HepG2 (cell line): Measurements from ENCODE around the gene KLHDC2. TPM values are rescaled to one million over a fixed set of nuclear protein-coding genes. Genes with fewer than 3 reads are reported as not detected.

Source experiments
- ATF6 ChIP-seq: sonication (generic); formaldehyde crosslinking; conservative IDR thresholded peaks from 2 replicates; pipeline ENCODE4 v1.4.0; 2020; ENCODE audit warnings: missing genetic modification reagents
- HHEX ChIP-seq: IDR thresholded peaks from 2 replicates; pipeline ENCODE4 v1.6.1; 2016; ENCODE audit warnings: control low read depth
- KIAA2018 ChIP-seq: sonication (generic); formaldehyde crosslinking; IDR thresholded peaks from 2 replicates; pipeline ENCODE4 v1.5.0; 2020; ENCODE audit warnings: mild to moderate bottlenecking, missing genetic modification reagents, borderline replicate concordance
- MXD4 ChIP-seq: IDR thresholded peaks from 2 replicates; pipeline ENCODE4 v1.6.1; 2016; ENCODE audit warnings: mild to moderate bottlenecking, missing biosample characterization, missing genetic modification reagents
- SIN3B ChIP-seq: fragments of 150-350 bp; IDR thresholded peaks from 2 replicates; pipeline ENCODE4 v1.6.1; 2014; ENCODE audit warnings: low read length
- TIGD3 ChIP-seq: sonication (generic); formaldehyde crosslinking; IDR thresholded peaks from 2 replicates; pipeline ENCODE4 v1.5.1; 2020; ENCODE audit warnings: mild to moderate bottlenecking, missing genetic modification reagents, borderline replicate concordance
- YY1 ChIP-seq: IDR thresholded peaks from 2 replicates; pipeline ENCODE4 v1.6.1; 2011; ENCODE audit warnings: low read length, low read depth, moderate library complexity, mild to moderate bottlenecking; ENCODE audit not compliant: insufficient read depth, insufficient replicate concordance
- ZBTB3 ChIP-seq: sonication (generic); formaldehyde crosslinking; IDR thresholded peaks from 2 replicates; pipeline ENCODE4 v1.4.0; 2020; ENCODE audit warnings: low read depth, mild to moderate bottlenecking, moderate library complexity, missing genetic modification reagents, borderline replicate concordance
- ZBTB8A ChIP-seq: sonication (generic); formaldehyde crosslinking; IDR thresholded peaks from 2 replicates; pipeline ENCODE4 v1.4.0; 2020; ENCODE audit warnings: mild to moderate bottlenecking, low read depth, missing genetic modification reagents, borderline replicate concordance
- ZNF12 ChIP-seq: sonication (generic); formaldehyde crosslinking; IDR thresholded peaks from 2 replicates; pipeline ENCODE4 v1.5.0; 2020; ENCODE audit warnings: missing genetic modification reagents
- ZNF569 ChIP-seq: sonication (generic); formaldehyde crosslinking; IDR thresholded peaks from 2 replicates; pipeline ENCODE4 v1.5.0; 2020; ENCODE audit warnings: mild to moderate bottlenecking, missing genetic modification reagents, moderate library complexity, borderline replicate concordance
- ZNF749 ChIP-seq: sonication (generic); formaldehyde crosslinking; IDR thresholded peaks from 2 replicates; pipeline ENCODE4 v1.8.0; 2022; ENCODE audit warnings: mild to moderate bottlenecking, missing genetic modification reagents, moderate library complexity, borderline replicate concordance
- ZNF766 ChIP-seq: sonication (generic); formaldehyde crosslinking; IDR thresholded peaks from 2 replicates; pipeline ENCODE4 v1.5.0; 2020; ENCODE audit warnings: missing genetic modification reagents, borderline replicate concordance
- ZNF850 ChIP-seq: sonication (generic); formaldehyde crosslinking; conservative IDR thresholded peaks from 2 replicates; pipeline ENCODE4 v1.9.0; 2021; ENCODE audit warnings: mild to moderate bottlenecking, missing genetic modification reagents
- ZSCAN12 ChIP-seq: sonication (generic); formaldehyde crosslinking; IDR thresholded peaks from 2 replicates; pipeline ENCODE4 v1.9.0; 2021; ENCODE audit warnings: mild to moderate bottlenecking, missing genetic modification reagents
- ZSCAN31 ChIP-seq: sonication (generic); formaldehyde crosslinking; IDR thresholded peaks from 2 replicates; pipeline ENCODE4 v1.5.0; 2020; ENCODE audit warnings: low read depth, mild to moderate bottlenecking, missing genetic modification reagents
- polyA plus RNA-seq, 8 experiments: library from polyadenylated mRNA; depleted of rRNA in 3 of 8; stranded (reverse) in 7 of 8; unstranded in 1 of 8; fragments of >200 nt; fragmentation: Illumina TruSeq in 4 of 8; extraction: Trizol in 4 of 8; gene quantifications; 2 replicates each; pipeline versions ENCODE4 v1.2.1 to v1.2.3, GENCODE V29; 2011 to 2016; ENCODE audit warnings: low read depth in 4 of 8, missing spikeins in 1 of 8, mixed read lengths in 1 of 8; ENCODE audit not compliant: insufficient read depth in 1 of 8
- total RNA-seq, 5 experiments: library from RNA; depleted of rRNA; stranded (reverse); fragments of >200 nt; fragmentation: Illumina TruSeq; extraction: Trizol; gene quantifications; 2 replicates each; pipeline ENCODE4 v1.2.3, GENCODE V29; 2016; ENCODE audit warnings: low read depth in 1 of 5

KLHDC2 gene
- total and polyA plus RNA-seq, 2 of the 13 experiments (the other 11 are each of a cell fraction or from before 2014, with no cell fraction given) = 95.5 to 170 TPM

DNA sequence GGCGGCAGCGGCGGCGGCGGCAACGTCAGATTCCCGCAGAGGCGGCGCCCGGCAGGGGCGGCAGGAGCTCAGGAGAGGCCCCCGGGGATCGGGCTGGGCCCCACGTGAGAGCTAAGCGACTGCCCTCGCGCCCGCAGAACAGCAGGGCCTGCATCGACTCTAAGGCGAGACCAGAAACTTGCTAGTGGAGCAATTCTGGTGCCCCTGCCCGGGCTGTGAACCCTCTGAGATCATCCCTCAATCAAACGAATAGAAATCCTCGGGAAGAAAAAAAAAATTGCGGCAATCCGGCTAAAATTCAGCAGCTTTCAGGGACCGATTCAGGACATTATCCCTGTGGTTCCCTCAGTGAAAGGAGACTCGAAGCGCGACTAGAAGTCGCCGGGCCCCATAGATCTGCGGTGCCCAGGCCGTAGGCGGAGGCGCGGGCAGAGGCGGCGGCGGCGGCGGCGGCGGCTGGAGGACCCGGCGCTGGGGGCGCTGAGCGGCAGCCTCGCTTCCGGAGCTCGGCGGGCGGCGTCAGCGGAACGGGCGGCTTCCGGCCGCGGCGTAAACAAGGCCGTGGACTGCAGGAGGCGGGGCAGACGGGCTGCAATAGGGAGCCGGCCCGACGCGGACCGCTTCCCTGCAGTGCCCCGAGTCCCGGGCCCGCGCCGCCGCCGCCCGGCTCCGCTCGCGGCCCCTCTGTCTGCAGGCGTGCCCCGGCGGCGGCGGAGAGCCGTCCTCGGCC is at the start of gene KLHDC2 (continued):
- TF ChIP-seq ZSCAN12 (CRISPR knock-in tag) (0 out of 2 replicates have a peak, but pooled peaks have one; percentile 12), SIN3B (no peak), ZNF766 (CRISPR knock-in tag) (no peak), ZBTB3 (CRISPR knock-in tag) (no peak), ZNF749 (CRISPR knock-in tag) (no peak), YY1 (peak; percentile 80), HHEX (CRISPR knock-in tag) (no peak), ZSCAN31 (CRISPR knock-in tag) (peak; percentile 68; the same call in 1 of the 2 replicates), ATF6 (CRISPR knock-in tag) (0 out of 2 replicates have a peak, but pooled peaks have one; percentile 4), KIAA2018 (CRISPR knock-in tag) (no peak), MXD4 (CRISPR knock-in tag) (peak; percentile 32; the same call in 1 of the 2 replicates), ZNF850 (no peak), ZNF569 (CRISPR knock-in tag) (no peak), ZBTB8A (CRISPR knock-in tag) (no peak), ZNF12 (CRISPR knock-in tag) (no peak), TIGD3 (CRISPR knock-in tag) (no peak)
